ENCODE results near the gene CBX8. TPM values are rescaled to one million over a fixed set of nuclear protein-coding genes. Genes with fewer than 3 reads are reported as not detected.

CBX8 gene
- total and polyA plus RNA-seq, 2 of the 13 experiments (the other 11 are each of a cell fraction or from before 2014, with no cell fraction given): 0.34 to 12.6 TPM

- no peak for TF ChIP-seq CREBL2 (CRISPR knock-in tag; IDR thresholded peaks at IDR 0.05; ENCODE audit: borderline replicate concordance)
- no peak for TF ChIP-seq ZNF510 (CRISPR knock-in tag; IDR thresholded peaks at IDR 0.05; ENCODE audit: low read depth)
- no peak for TF ChIP-seq GLMP (CRISPR knock-in tag; IDR thresholded peaks at IDR 0.05; ENCODE audit: borderline replicate concordance)
- TF ChIP-seq NCOA2 (CRISPR knock-in tag; IDR thresholded peaks at IDR 0.05): peak; percentile 92
- TF ChIP-seq, protein P1, sequence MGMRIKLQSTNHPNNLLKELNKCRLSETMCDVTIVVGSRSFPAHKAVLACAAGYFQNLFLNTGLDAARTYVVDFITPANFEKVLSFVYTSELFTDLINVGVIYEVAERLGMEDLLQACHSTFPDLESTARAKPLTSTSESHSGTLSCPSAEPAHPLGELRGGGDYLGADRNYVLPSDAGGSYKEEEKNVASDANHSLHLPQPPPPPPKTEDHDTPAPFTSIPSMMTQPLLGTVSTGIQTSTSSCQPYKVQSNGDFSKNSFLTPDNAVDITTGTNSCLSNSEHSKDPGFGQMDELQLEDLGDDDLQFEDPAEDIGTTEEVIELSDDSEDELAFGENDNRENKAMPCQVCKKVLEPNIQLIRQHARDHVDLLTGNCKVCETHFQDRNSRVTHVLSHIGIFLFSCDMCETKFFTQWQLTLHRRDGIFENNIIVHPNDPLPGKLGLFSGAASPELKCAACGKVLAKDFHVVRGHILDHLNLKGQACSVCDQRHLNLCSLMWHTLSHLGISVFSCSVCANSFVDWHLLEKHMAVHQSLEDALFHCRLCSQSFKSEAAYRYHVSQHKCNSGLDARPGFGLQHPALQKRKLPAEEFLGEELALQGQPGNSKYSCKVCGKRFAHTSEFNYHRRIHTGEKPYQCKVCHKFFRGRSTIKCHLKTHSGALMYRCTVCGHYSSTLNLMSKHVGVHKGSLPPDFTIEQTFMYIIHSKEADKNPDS (CRISPR knock-in tag; IDR thresholded peaks at IDR 0.05): peak; percentile 74; the same call in 1 of the 2 replicates
- TF ChIP-seq ZNF543 (CRISPR knock-in tag; IDR thresholded peaks at IDR 0.05): no peak
- TF ChIP-seq SRSF1 (optimal IDR thresholded peaks at IDR 0.05; ENCODE audit: low read depth, low read length): no peak
- TF ChIP-seq GABPB1 (CRISPR knock-in tag; IDR thresholded peaks at IDR 0.05): no peak; the same call in 1 of the 2 replicates
- TF ChIP-seq GATAD2A (CRISPR knock-in tag; IDR thresholded peaks at IDR 0.05): peak; percentile 100
- no peak for TF ChIP-seq HNRNPUL1 (IDR thresholded peaks at IDR 0.05; ENCODE audit: low read depth, low read length)
- no peak for TF ChIP-seq MTF1 (CRISPR knock-in tag; IDR thresholded peaks at IDR 0.05)
- no peak for TF ChIP-seq ZNF234 (CRISPR knock-in tag; conservative IDR thresholded peaks at IDR 0.05)
- peak; percentile 62; the same call in 1 of the 2 replicates for TF ChIP-seq SOX13 (IDR thresholded peaks at IDR 0.05)
- peak in 1 of 2 experiments; percentile 88; a peak in 2 of 4 replicates for TF ChIP-seq SOX13 (CRISPR knock-in tag; conservative IDR thresholded peaks at IDR 0.05 in 1 of 2, IDR thresholded peaks at IDR 0.05 in 1 of 2)
- TF ChIP-seq POGK (CRISPR knock-in tag; conservative IDR thresholded peaks at IDR 0.05): peak; percentile 99
- TF ChIP-seq ZNF34 (CRISPR knock-in tag; IDR thresholded peaks at IDR 0.05; ENCODE audit: borderline replicate concordance): no peak
- no peak for TF ChIP-seq NFYC (CRISPR knock-in tag; IDR thresholded peaks at IDR 0.05)
- peak; percentile 81 for TF ChIP-seq HMG20B (CRISPR knock-in tag; conservative IDR thresholded peaks at IDR 0.05)
- TF ChIP-seq ZNF263 (CRISPR knock-in tag; IDR thresholded peaks at IDR 0.05): peak; percentile 50
- peak; percentile 95 for TF ChIP-seq TEAD3 (CRISPR knock-in tag; optimal IDR thresholded peaks at IDR 0.05; ENCODE audit: borderline replicate concordance)
- no peak for TF ChIP-seq ZSCAN30 (CRISPR knock-in tag; IDR thresholded peaks at IDR 0.05)
- TF ChIP-seq NCOA1 (CRISPR knock-in tag; IDR thresholded peaks at IDR 0.05): 0 out of 2 replicates have a peak, but pooled peaks have one; percentile 61
- no peak for TF ChIP-seq ZBTB3 (CRISPR knock-in tag; IDR thresholded peaks at IDR 0.05; ENCODE audit: borderline replicate concordance, low read depth)
- TF ChIP-seq NBN (conservative IDR thresholded peaks at IDR 0.05): no peak
- TF ChIP-seq ZBTB26 (CRISPR knock-in tag; IDR thresholded peaks at IDR 0.05; ENCODE audit: borderline replicate concordance): peak; percentile 59; the same call in 1 of the 2 replicates
Measured at GRCh38 chr17:79821331-79822095, 24.6 kb upstream of the CBX8 start (continued).

Data from HepG2 (cell line).